HG02678 (cell line): ENCODE data around the gene PNCK.

Experiments
- ATAC-seq: cut with Tn5 transposase; IDR thresholded peaks from one replicate; pipeline ENCODE4 v1.9.1; 2021; ENCODE audit warnings: mild to moderate bottlenecking, moderate library complexity; ENCODE audit not compliant: unreplicated experiment

Gene PNCK

GRCh38 chrX:153631907-153632594, 41.6 kb downstream of the PNCK start:
- no peak for ATAC-seq

GRCh38 chrX:153631346-153631745, 42.3 kb downstream of the PNCK start:
- no peak for ATAC-seq

GRCh38 chrX:153628665-153629064, 44.9 kb downstream of the PNCK start:
- ATAC-seq, result no peak

- ATAC-seq, result no peak
Measured at GRCh38 chrX:153628129-153628528, 45.5 kb downstream of the PNCK start.

- ATAC-seq, result no peak
Measured at GRCh38 chrX:153627675-153628111, 45.9 kb downstream of the PNCK start.

- no peak for ATAC-seq
Measured at GRCh38 chrX:153626863-153627674, 46.5 kb downstream of the PNCK start.

GRCh38 chrX:153626025-153626633, 47.5 kb downstream of the PNCK start:
- ATAC-seq, result no peak

- no peak for ATAC-seq
Measured at GRCh38 chrX:153625271-153626024, 48.2 kb downstream of the PNCK start.

GRCh38 chrX:153624196-153625091, 49.2 kb downstream of the PNCK start:
- no peak for ATAC-seq

GRCh38 chrX:153623310-153624029, 50.1 kb downstream of the PNCK start:
- no peak for ATAC-seq

- ATAC-seq, result no peak
Measured at GRCh38 chrX:153622661-153623309, 50.8 kb downstream of the PNCK start.

- ATAC-seq, result no peak
Measured at GRCh38 chrX:153621949-153622598, 51.5 kb downstream of the PNCK start.

- ATAC-seq, result no peak
Measured at GRCh38 chrX:153620576-153620975, 53.0 kb downstream of the PNCK start.
